Transverse colon (tissue), 4 donors: ENCODE measurements around the gene SLC6A11. TPM values are rescaled to one million over a fixed set of nuclear protein-coding genes. Genes with fewer than 3 reads are reported as not detected.

ENCODE experiments used
- DNase-seq: peaks from one replicate; pipeline ENCODE4 v3.0.0-alpha.2; 2019
- H3K27ac ChIP-seq, 4 donors: fragments of 200-600 bp; sonication (generic); 2 replicates each; pipeline ENCODE4 v1.5.1; 2016 to 2018; ENCODE audit warnings: inconsistent platforms in 4 of 4
- H3K27me3 ChIP-seq: fragments of 200-600 bp; sonication (generic); 2 replicates; pipeline ENCODE4 v1.5.1; 2017; ENCODE audit warnings: inconsistent platforms
- H3K36me3 ChIP-seq, 4 donors: fragments of 200-600 bp; sonication (generic); 2 replicates each; pipeline ENCODE4 v1.5.1; 2017 to 2019; ENCODE audit warnings: inconsistent platforms in 4 of 4
- H3K4me1 ChIP-seq, 4 donors: fragments of 200-600 bp; sonication (generic); 2 replicates each; pipeline ENCODE4 v1.5.1; 2017 to 2020; ENCODE audit warnings: inconsistent platforms in 4 of 4
- H3K4me3 ChIP-seq, 4 donors: fragments of 200-600 bp; sonication (generic); 1 replicate in 1 of 4; 2 replicates in 3 of 4; pipeline versions ENCODE4 v1.5.1 to v1.6.1; 2017 to 2019; ENCODE audit warnings: inconsistent platforms in 4 of 4
- H3K9me3 ChIP-seq, 2 donors: fragments of 200-600 bp; sonication (generic); 2 replicates each; pipeline ENCODE4 v1.5.1; 2017 to 2019; ENCODE audit warnings: inconsistent platforms in 2 of 2
- CTCF ChIP-seq, 5 experiments: fragments of 200-600 bp in 3 of 5; fragments of 450-650 bp in 2 of 5; sonication (generic) in 3 of 5; IDR thresholded peaks; 1 replicate in 2 of 5; 2 replicates in 3 of 5; pipeline ENCODE4 v1.5.1; 2016 to 2017; ENCODE audit warnings: antibody characterized with exemption in 5 of 5, inconsistent platforms in 3 of 5, mild to moderate bottlenecking in 2 of 5, moderate library complexity in 1 of 5
- EP300 ChIP-seq: sonication (generic); formaldehyde crosslinking; IDR thresholded peaks from one replicate; pipeline ENCODE4 v1.6.1; 2017; ENCODE audit warnings: antibody characterized with exemption, low read depth
- POLR2A ChIP-seq: fragments of 450-650 bp; IDR thresholded peaks from one replicate; pipeline ENCODE4 v1.6.1; 2016; ENCODE audit warnings: antibody characterized with exemption, mild to moderate bottlenecking, moderate library complexity
- POLR2AphosphoS5 ChIP-seq, 3 donors: sonication (generic); formaldehyde crosslinking; IDR thresholded peaks; one replicate each; pipeline ENCODE4 v1.6.1; 2016; ENCODE audit warnings: antibody characterized with exemption in 3 of 3
- WGBS, 2 donors: methylation state at CpG; one replicate each; pipeline ENCODE4 v1.1.5; 2018; ENCODE audit warnings: low coverage in 1 of 2; 5-methylcytosine and 5-hydroxymethylcytosine counted together
- in situ Hi-C, 4 donors: fragments of 200-750 bp; cut with MboI; loops; one replicate each; pipeline versions ENCODE4 v1.15.0 to v1.15.1; 2017; ENCODE audit warnings: low sequenced_read_pairs in 3 of 4, low pct_ligation_motif_present in 1 of 4, low pct_unique_long_range_greater_than_20kb in 1 of 4
- intact Hi-C: fragments of 100-400 bp; cut with DNase I; formaldehyde crosslinking; loops from one replicate; pipeline ENCODE4 v1.15.1; 2023; ENCODE audit warnings: low total_unique reads
- total RNA-seq, 4 donors: library from RNA; depleted of rRNA; stranded (reverse); fragments of >200 nt; gene quantifications; one replicate each; pipeline ENCODE4 v1.1.0, GENCODE V29; 2016

SLC6A11 gene
- total RNA-seq, 4 donors from 2014 or later: not detected

- Histone ChIP-seq H3K9me3 (no peaks in the 10 kb centered on the region), H3K27me3 (no peaks in the 10 kb centered on the region), H3K36me3 (no peaks in the 10 kb centered on the region), H3K27ac (no peak overlapping the region), H3K4me1 (no peaks in the 10 kb centered on the region), H3K4me3 (no peak overlapping the region)
- intact Hi-C loops (no loop called here), in situ Hi-C loops (no loop called here)
- TF ChIP-seq POLR2A: no peak
- TF ChIP-seq CTCF (IDR thresholded peaks at IDR 0.05): no peak
- no peak for TF ChIP-seq POLR2AphosphoS5 (IDR thresholded peaks at IDR 0.05)
- TF ChIP-seq EP300: no peak
- DNase-seq: no peak
- WGBS, 2 donors: 75 to 81% methylated on average over 1 of the region's 1 CpG
These were observed 71.0 kb downstream of the SLC6A11 start for GRCh38 chr3:10887015-10887414.

DNA sequence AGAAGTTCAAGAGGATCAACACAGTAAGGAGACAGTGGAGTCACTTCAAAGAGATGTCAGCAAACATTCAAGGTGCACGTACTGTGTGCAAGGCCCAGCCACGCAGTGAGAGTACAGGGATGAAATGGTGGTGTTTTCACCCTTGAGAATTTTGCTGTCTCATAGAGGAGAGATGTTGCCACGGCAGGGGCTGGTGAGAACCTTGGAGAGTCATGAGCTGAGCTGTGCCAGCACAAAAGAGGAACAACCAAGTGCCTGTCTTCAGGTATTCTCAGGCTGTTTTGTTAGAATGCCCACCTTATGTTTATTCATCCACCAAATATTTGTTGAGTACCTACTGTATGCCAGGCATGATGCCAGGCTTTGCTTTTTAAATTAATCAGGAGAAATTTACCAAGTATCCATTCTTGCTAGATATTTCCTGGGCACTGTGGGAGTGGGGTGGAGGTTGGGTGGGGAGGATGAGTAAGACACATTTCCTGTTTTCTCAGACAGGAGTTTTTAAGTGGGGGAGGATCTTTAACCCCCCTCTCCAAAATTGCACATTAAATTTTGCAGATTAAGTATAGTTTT is 72.6 kb downstream of the SLC6A11 start:
- intact Hi-C loops: no loop called here
- no peak for DNase-seq
- H3K4me3 ChIP-seq: no peak overlapping the region
- H3K4me1 ChIP-seq: no peaks in the 10 kb centered on the region
- H3K27ac ChIP-seq: no peak overlapping the region
- no peaks in the 10 kb centered on the region for H3K27me3 ChIP-seq
- in situ Hi-C loops: no loop called here
- no peaks in the 10 kb centered on the region for H3K36me3 ChIP-seq
- no peaks in the 10 kb centered on the region for H3K9me3 ChIP-seq
- 55% methylated on average over 3 of the region's 3 CpGs; no CpG with 5 or more reads in 1 of the 2 donors for WGBS, 2 donors
- TF ChIP-seq POLR2AphosphoS5 (IDR thresholded peaks at IDR 0.05): no peak
- TF ChIP-seq EP300: no peak
- TF ChIP-seq CTCF (IDR thresholded peaks at IDR 0.05): no peak
- no peak for TF ChIP-seq POLR2A

DNA sequence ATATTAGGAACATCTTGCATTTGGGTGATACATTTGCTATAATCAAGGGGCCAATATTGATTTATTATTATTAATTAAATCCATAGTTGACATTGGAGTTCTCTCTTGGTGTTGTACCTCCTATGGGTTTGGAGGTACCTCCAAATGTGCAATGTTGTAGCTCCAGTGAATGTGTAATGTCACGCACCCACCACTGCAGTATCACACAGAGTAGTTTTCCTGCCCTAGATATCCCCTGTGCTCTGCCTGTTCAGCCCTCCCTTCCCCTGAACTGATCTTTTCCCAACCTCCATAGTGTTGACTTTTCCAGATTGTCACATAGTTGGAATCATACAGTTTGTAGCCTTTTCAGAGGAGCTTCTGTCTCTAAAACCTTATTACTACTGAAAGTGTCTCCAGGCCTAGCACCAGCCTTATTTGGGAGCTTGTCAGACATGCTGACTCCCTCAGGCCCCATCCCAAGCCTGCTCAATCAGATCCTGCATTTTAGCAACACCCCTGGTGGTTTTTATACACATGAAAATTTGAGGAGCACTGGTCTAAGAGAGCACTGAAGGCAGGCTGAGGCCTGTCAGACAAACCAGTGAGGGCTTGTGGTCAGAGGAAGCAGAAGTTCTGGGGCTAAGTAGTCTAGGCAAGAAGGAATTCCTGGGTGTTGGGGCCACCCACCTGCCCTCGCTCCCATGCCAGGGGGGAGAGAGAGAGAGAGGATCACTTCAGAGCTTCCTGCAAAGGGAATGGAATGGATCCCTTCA is 73.4 kb downstream of the SLC6A11 start:
- in situ Hi-C loops: no loop called here
- Histone ChIP-seq H3K27me3 (no peaks in the 10 kb centered on the region), H3K27ac (no peak overlapping the region), H3K4me3 (no peak overlapping the region), H3K4me1 (no peaks in the 10 kb centered on the region), H3K9me3 (no peaks in the 10 kb centered on the region), H3K36me3 (no peaks in the 10 kb centered on the region)
- TF ChIP-seq CTCF (IDR thresholded peaks at IDR 0.05) (no peak), EP300 (no peak)
- 70 to 85% methylated on average over 1 to 2 of the region's 2 CpGs for WGBS, 2 donors
- DNase-seq: no peak
- intact Hi-C loops: no loop called here

- TF ChIP-seq POLR2A (no peak), EP300 (no peak), CTCF (IDR thresholded peaks at IDR 0.05) (no peak), POLR2AphosphoS5 (IDR thresholded peaks at IDR 0.05) (no peak)
- Histone ChIP-seq H3K4me1 (no peaks in the 10 kb centered on the region), H3K36me3 (no peaks in the 10 kb centered on the region), H3K27me3 (no peaks in the 10 kb centered on the region), H3K27ac (no peak overlapping the region), H3K9me3 (no peaks in the 10 kb centered on the region), H3K4me3 (no peak overlapping the region)
- no peak for DNase-seq
- in situ Hi-C loops (no loop called here), intact Hi-C loops (no loop called here)
- whole genome bisulfite sequencing, 2 donors: 64% methylated on average over 1 of the region's 1 CpG; no CpG with 5 or more reads in 1 of the 2 donors
These were observed 74.6 kb downstream of the SLC6A11 start for GRCh38 chr3:10890665-10891064.
